ENCODE data around the gene IL3RA. TPM values are rescaled to one million over a fixed set of nuclear protein-coding genes. Genes with fewer than 3 reads are reported as not detected.

IL3RA gene
- polyA plus RNA-seq, 1 donor (not counting 4 experiments of a cell fraction or from before 2014, with no cell fraction given) = not detected

GRCh38 chrX:1394731-1395501 is 58.3 kb downstream of the IL3RA start:
- Histone ChIP-seq H3K4me3 (ENCODE audit: control insufficient read depth in 2 of 3, extremely low read depth in 1 of 3, insufficient read depth in 2 of 3, low read depth in 1 of 3, low read length in 3 of 3) (no peak overlapping the region), H3K4me2 (ENCODE audit: control insufficient read depth, extremely low read depth, insufficient read depth, low read depth, low read length) (no peak overlapping the region), H2AFZ (ENCODE audit: control insufficient read depth, low read length) (no peak overlapping the region), H3K9me1 (ENCODE audit: control insufficient read depth, extremely low read depth, insufficient read depth, low read length) (no peaks in the 10 kb centered on the region), H3K27ac (ENCODE audit: control insufficient read depth, insufficient read depth, low read length) (no peak overlapping the region), H3K9ac (ENCODE audit: control insufficient read depth, extremely low read depth, insufficient read depth, low read length) (no peak overlapping the region), H4K20me1 (ENCODE audit: control insufficient read depth, extremely low read depth, insufficient read depth, low read length) (peaks cover 14% of the 10 kb centered on the region), H3K9me3 (ENCODE audit: control insufficient read depth, low read depth, low read length) (no peaks in the 10 kb centered on the region), H3K36me3 (ENCODE audit: control insufficient read depth in 2 of 2, extremely low read depth in 1 of 2, insufficient read depth in 2 of 2, low read length in 2 of 2) (peaks cover 9 to 15% of the 10 kb centered on the region in 2 experiments), H3K79me2 (ENCODE audit: control insufficient read depth, insufficient read depth, low read length) (peaks cover 26% of the 10 kb centered on the region), H3K27me3 (ENCODE audit: control insufficient read depth, extremely low read depth, insufficient read depth, low read length) (no peaks in the 10 kb centered on the region), H3K4me1 (ENCODE audit: control insufficient read depth, extremely low read depth, insufficient read depth, low read length) (peaks cover 6% of the 10 kb centered on the region)
- TF ChIP-seq CTCF (optimal IDR thresholded peaks at IDR 0.05 in 1 of 3, IDR thresholded peaks at IDR 0.05 in 1 of 3, conservative IDR thresholded peaks at IDR 0.05 in 1 of 3; ENCODE audit: extremely low read depth in 1 of 3, insufficient read depth in 2 of 3, low read length in 3 of 3) (no peak), EZH2 (IDR thresholded peaks at IDR 0.05; ENCODE audit: low read length) (no peak)
- no peak for FAIRE-seq
- DNase-seq (ENCODE audit: low read depth, low spot score) = no peak
- dilution Hi-C loops (cut with MboI; ENCODE audit: extremely low pct_ligation_motif_present, low sequenced_read_pairs) = no loop called here

- TF ChIP-seq EZH2 (IDR thresholded peaks at IDR 0.05; ENCODE audit: low read length) (no peak), CTCF (optimal IDR thresholded peaks at IDR 0.05 in 1 of 3, IDR thresholded peaks at IDR 0.05 in 1 of 3, conservative IDR thresholded peaks at IDR 0.05 in 1 of 3; ENCODE audit: extremely low read depth in 1 of 3, insufficient read depth in 2 of 3, low read length in 3 of 3) (no peak)
- Histone ChIP-seq H3K4me2 (ENCODE audit: control insufficient read depth, extremely low read depth, insufficient read depth, low read depth, low read length) (no peak overlapping the region), H3K36me3 (ENCODE audit: control insufficient read depth in 2 of 2, extremely low read depth in 1 of 2, insufficient read depth in 2 of 2, low read length in 2 of 2) (peaks cover 7 to 9% of the 10 kb centered on the region in 2 experiments), H2AFZ (ENCODE audit: control insufficient read depth, low read length) (no peak overlapping the region), H3K79me2 (ENCODE audit: control insufficient read depth, insufficient read depth, low read length) (peaks cover 18% of the 10 kb centered on the region), H3K4me3 (ENCODE audit: control insufficient read depth in 2 of 3, extremely low read depth in 1 of 3, insufficient read depth in 2 of 3, low read depth in 1 of 3, low read length in 3 of 3) (no peak overlapping the region), H3K9ac (ENCODE audit: control insufficient read depth, extremely low read depth, insufficient read depth, low read length) (no peak overlapping the region), H3K9me3 (ENCODE audit: control insufficient read depth, low read depth, low read length) (no peaks in the 10 kb centered on the region), H3K4me1 (ENCODE audit: control insufficient read depth, extremely low read depth, insufficient read depth, low read length) (peaks cover 2% of the 10 kb centered on the region), H4K20me1 (ENCODE audit: control insufficient read depth, extremely low read depth, insufficient read depth, low read length) (peaks cover 7% of the 10 kb centered on the region), H3K9me1 (ENCODE audit: control insufficient read depth, extremely low read depth, insufficient read depth, low read length) (no peaks in the 10 kb centered on the region), H3K27ac (ENCODE audit: control insufficient read depth, insufficient read depth, low read length) (no peak overlapping the region), H3K27me3 (ENCODE audit: control insufficient read depth, extremely low read depth, insufficient read depth, low read length) (no peaks in the 10 kb centered on the region)
- dilution Hi-C loops (cut with MboI; ENCODE audit: extremely low pct_ligation_motif_present, low sequenced_read_pairs) = no loop called here
- no peak for DNase-seq (ENCODE audit: low read depth, low spot score)
- FAIRE-seq = no peak
These were observed 59.1 kb downstream of the IL3RA start for GRCh38 chrX:1395646-1396216.
